SIG-M5 (cell line): ENCODE data around the gene CHERP.
"Not testable (repeated sequence)": the region's sequence is repeated elsewhere in the genome, so short reads cannot be mapped to it uniquely, and the experiment has no call there.

Experiments used
- DNase-seq: peaks from one replicate; lab custom pipeline; 2025; lab: John Stamatoyannopoulos, UW

The CHERP gene

GRCh38 chr19:16577531-16577985 is 35.3 kb upstream of the CHERP start:
- no peak for DNase-seq

- no peak for DNase-seq
These were observed 34.7 kb upstream of the CHERP start for GRCh38 chr19:16576690-16577530.

- DNase-seq = no peak
These were observed 33.8 kb upstream of the CHERP start for GRCh38 chr19:16575861-16576689.

GRCh38 chr19:16575282-16575681 is 33.0 kb upstream of the CHERP start:
- DNase-seq = no peak

GRCh38 chr19:16573925-16574324 is 31.7 kb upstream of the CHERP start:
- DNase-seq = no peak

GRCh38 chr19:16573296-16573695 is 31.1 kb upstream of the CHERP start:
- no peak for DNase-seq

GRCh38 chr19:16572332-16573211 is 30.3 kb upstream of the CHERP start, which contains the start of gene SLC35E1:
Gene SLC35E1 (minus strand): TSS chr19:16572415. CDS start chr19:16572364, 51 bp downstream.
- peak; percentile 47 for DNase-seq

GRCh38 chr19:16571822-16572331 is 29.6 kb upstream of the CHERP start:
- no peak for DNase-seq

- DNase-seq = no peak
These were observed 29.0 kb upstream of the CHERP start for GRCh38 chr19:16571283-16571682.

GRCh38 chr19:16569609-16570320 is 27.5 kb upstream of the CHERP start:
- no peak for DNase-seq

GRCh38 chr19:16566702-16567101 is 24.5 kb upstream of the CHERP start:
- DNase-seq = no peak

GRCh38 chr19:16566161-16566560 is 23.9 kb upstream of the CHERP start:
- no peak for DNase-seq

- DNase-seq = no peak
These were observed 22.6 kb upstream of the CHERP start for GRCh38 chr19:16564842-16565241.

GRCh38 chr19:16562608-16563025 is 20.4 kb upstream of the CHERP start:
- DNase-seq = no peak

GRCh38 chr19:16561382-16561781 is 19.1 kb upstream of the CHERP start:
- no peak for DNase-seq

GRCh38 chr19:16559780-16560276 is 17.6 kb upstream of the CHERP start:
- DNase-seq = no peak

- no peak for DNase-seq
These were observed 12.5 kb upstream of the CHERP start for GRCh38 chr19:16554776-16555175.

GRCh38 chr19:16551902-16552301 is 9.7 kb upstream of the CHERP start:
- not testable (repeated sequence) for DNase-seq

- no peak for DNase-seq
These were observed 6.7 kb upstream of the CHERP start for GRCh38 chr19:16548956-16549355.

GRCh38 chr19:16544473-16545231 is 2.4 kb upstream of the CHERP start:
- DNase-seq = no peak
